HepG2 (cell line): ENCODE results near the gene SLC25A15. TPM values are rescaled to one million over a fixed set of nuclear protein-coding genes. Genes with fewer than 3 reads are reported as not detected.

Experiments
- ATAC-seq: fragments of 200-7000 bp; cut with Tn5 transposase; 3 replicates; pipeline ENCODE4 v1.9.1; 2020; ENCODE audit warnings: mild to moderate bottlenecking, moderate library complexity
- BruUV-seq: library from RNA; stranded (reverse); fragments of 400-500 nt; replicated peaks from 2 replicates; lab custom pipeline; 2021; lab: Mats Ljungman, UMichigan
- CTCF ChIA-PET: fragments of 300-600 bp; formaldehyde crosslinking; extraction: SDS; loops from one replicate; lab custom pipeline; 2021; ENCODE audit warnings: low total read pairs, inconsistent platforms, low intra/inter-chr PET ratio; lab: Yijun Ruan, JAX
- POLR2A ChIA-PET: fragments of 350-600 bp; sonication (Branson Sonifier 250); formaldehyde crosslinking; loops from one replicate; lab custom pipeline; 2020; ENCODE audit warnings: antibody characterized with exemption, inconsistent platforms; lab: Yijun Ruan, JAX
- DNase-seq: peaks from one replicate; pipeline ENCODE4 v3.0.0-alpha.2; 2015; ENCODE audit warnings: low spot score
- FAIRE-seq: peaks from 3 replicates; lab custom pipeline; 2011; peaks lifted over from hg19 to GRCh38; lab: Jason Lieb, UNC
- H2AFZ ChIP-seq: one replicate; pipeline ENCODE4 v1.6.1; 2011; ENCODE audit warnings: low read length, inconsistent platforms
- H3K27ac ChIP-seq: fragments of 300-600 bp; 3 replicates; pipeline ENCODE4 v1.8.0; 2011; ENCODE audit warnings: mixed run types, mild to moderate bottlenecking, mixed read lengths, low read length, inconsistent platforms; ENCODE audit not compliant: insufficient read depth; ENCODE audit errors: extremely low read length
- H3K27me3 ChIP-seq, 2 experiments: fragments of 200-600 bp in 1 of 2; 2 replicates in 1 of 2; 3 replicates in 1 of 2; pipeline versions ENCODE4 v1.6.0 to v1.8.0; 2011; ENCODE audit warnings: low read length in 2 of 2, mild to moderate bottlenecking in 2 of 2, moderate library complexity in 2 of 2, inconsistent platforms in 1 of 2; ENCODE audit not compliant: insufficient read depth in 2 of 2, control insufficient read depth in 1 of 2
- H3K36me3 ChIP-seq, 2 experiments: fragments of 200-600 bp in 1 of 2; replicated peaks in 1 of 2; 2 replicates in 1 of 2; 3 replicates in 1 of 2; pipeline versions ENCODE4 v1.5.1 to v1.8.0; 2011; ENCODE audit warnings: low read length in 2 of 2, inconsistent platforms in 1 of 2; ENCODE audit not compliant: insufficient read depth in 2 of 2, control insufficient read depth in 1 of 2
- H3K4me1 ChIP-seq: 2 replicates; pipeline ENCODE4 v1.5.1; 2012; ENCODE audit warnings: low read length, inconsistent platforms; ENCODE audit not compliant: insufficient read depth
- H3K4me2 ChIP-seq: 2 replicates; pipeline ENCODE4 v1.6.0; 2011; ENCODE audit warnings: low read depth, low read length, inconsistent platforms
- H3K4me3 ChIP-seq, 3 experiments: fragments of 200-600 bp in 1 of 3; sonication (generic), shearing (Covaris generic) in 1 of 3; replicated peaks in 1 of 3; 2 replicates each; pipeline ENCODE4 v1.5.1; 2011 to 2016; ENCODE audit warnings: low read length in 3 of 3, inconsistent platforms in 2 of 3, low read depth in 2 of 3, mild to moderate bottlenecking in 2 of 3, control low read depth in 1 of 3, mixed read lengths in 1 of 3; ENCODE audit not compliant: insufficient read depth in 1 of 3
- H3K79me2 ChIP-seq: one replicate; pipeline ENCODE4 v1.6.1; 2011; ENCODE audit warnings: low read length, inconsistent platforms; ENCODE audit not compliant: insufficient read depth
- H3K9ac ChIP-seq: 2 replicates; pipeline ENCODE4 v1.6.0; 2011; ENCODE audit warnings: mild to moderate bottlenecking, low read depth, low read length, inconsistent platforms; ENCODE audit not compliant: insufficient read depth
- H3K9me3 ChIP-seq: 2 replicates; pipeline ENCODE4 v1.5.1; 2012; ENCODE audit warnings: mild to moderate bottlenecking, low read length
- H4K20me1 ChIP-seq: 2 replicates; pipeline ENCODE4 v1.6.0; 2011; ENCODE audit warnings: inconsistent platforms, mild to moderate bottlenecking, low read length, moderate library complexity; ENCODE audit not compliant: insufficient read depth
- HOXA3 ChIP-seq: sonication (generic); formaldehyde crosslinking; IDR thresholded peaks from 2 replicates; pipeline ENCODE4 v1.5.0; 2020; ENCODE audit warnings: missing genetic modification reagents
- KLF15 ChIP-seq: sonication (generic); formaldehyde crosslinking; IDR thresholded peaks from 2 replicates; pipeline ENCODE4 v1.8.1; 2023; ENCODE audit warnings: borderline replicate concordance, mild to moderate bottlenecking, inconsistent platforms, missing genetic modification reagents, mixed read lengths
- MAFK ChIP-seq, 2 experiments: IDR thresholded peaks in 1 of 2; conservative IDR thresholded peaks in 1 of 2; 2 replicates each; pipeline ENCODE4 v1.6.1; 2011; ENCODE audit warnings: improper control_type of control experiment in 2 of 2, low read length in 2 of 2
- NFYC ChIP-seq: IDR thresholded peaks from 2 replicates; pipeline ENCODE4 v1.6.1; 2016; ENCODE audit warnings: missing genetic modification reagents, missing compliant biosample characterization
- REPIN1 ChIP-seq: sonication (generic); formaldehyde crosslinking; IDR thresholded peaks from 2 replicates; pipeline ENCODE4 v1.8.0; 2022; ENCODE audit warnings: missing genetic modification reagents, low read depth, mild to moderate bottlenecking, borderline replicate concordance
- ZNF160 ChIP-seq: sonication (generic); formaldehyde crosslinking; IDR thresholded peaks from 2 replicates; pipeline ENCODE4 v1.8.0; 2022; ENCODE audit warnings: mild to moderate bottlenecking, inconsistent platforms, missing genetic modification reagents
- ZNF274 ChIP-seq: sonication (generic); formaldehyde crosslinking; IDR thresholded peaks from 2 replicates; pipeline ENCODE4 v1.5.1; 2020; ENCODE audit warnings: mild to moderate bottlenecking, missing genetic modification reagents
- WGBS: methylation state at CpG from one replicate; pipeline ENCODE4 v1.1.6; 2017; ENCODE audit warnings: low lambda C conversion rate; 5-methylcytosine and 5-hydroxymethylcytosine counted together
- in situ Hi-C: cut with HindIII; loops from 2 replicates; pipeline ENCODE4 v1.10.0; 2017; ENCODE audit warnings: low pct_unique_long_range_greater_than_20kb; ENCODE audit not compliant: extremely low pct_ligation_motif_present
- intact Hi-C: fragments of 100-400 bp; cut with micrococcal nuclease; formaldehyde crosslinking; loops from one replicate; pipeline ENCODE4 v1.10.0; 2022; ENCODE audit not compliant: unreplicated experiment
- polyA plus RNA-seq, 8 experiments: library from polyadenylated mRNA; depleted of rRNA in 3 of 8; stranded (reverse) in 7 of 8; unstranded in 1 of 8; fragments of >200 nt; fragmentation: Illumina TruSeq in 4 of 8; extraction: Trizol in 4 of 8; gene quantifications; 2 replicates each; pipeline versions ENCODE4 v1.2.1 to v1.2.3, GENCODE V29; 2011 to 2016; ENCODE audit warnings: low read depth in 4 of 8, missing spikeins in 1 of 8, mixed read lengths in 1 of 8; ENCODE audit not compliant: insufficient read depth in 1 of 8
- total RNA-seq, 5 experiments: library from RNA; depleted of rRNA; stranded (reverse); fragments of >200 nt; fragmentation: Illumina TruSeq; extraction: Trizol; gene quantifications; 2 replicates each; pipeline ENCODE4 v1.2.3, GENCODE V29; 2016; ENCODE audit warnings: low read depth in 1 of 5
- TF ChIP-seq, protein P1 (sequence below): sonication (generic); formaldehyde crosslinking; IDR thresholded peaks from 2 replicates; pipeline ENCODE4 v1.4.0; 2020; ENCODE audit warnings: missing genetic modification reagents, mild to moderate bottlenecking, borderline replicate concordance
- TF ChIP-seq, protein P2 (sequence below): sonication (generic); formaldehyde crosslinking; IDR thresholded peaks from 2 replicates; pipeline ENCODE4 v1.5.0; 2020; ENCODE audit warnings: mild to moderate bottlenecking, low read depth, missing genetic modification reagents, borderline replicate concordance
- TF ChIP-seq, protein P3 (sequence below): sonication (generic); formaldehyde crosslinking; IDR thresholded peaks from 2 replicates; pipeline ENCODE4 v1.4.0; 2020; ENCODE audit warnings: missing genetic modification reagents, mild to moderate bottlenecking, borderline replicate concordance
- TF ChIP-seq, protein P4 (sequence below): sonication (generic); formaldehyde crosslinking; IDR thresholded peaks from 2 replicates; pipeline ENCODE4 v1.8.0; 2022; ENCODE audit warnings: missing genetic modification reagents, mild to moderate bottlenecking, moderate library complexity, borderline replicate concordance

The SLC25A15 gene
- total and polyA plus RNA-seq, 2 of the 13 experiments (the other 11 are each of a cell fraction or from before 2014, with no cell fraction given) = 17.3 to 39.1 TPM

DNA sequence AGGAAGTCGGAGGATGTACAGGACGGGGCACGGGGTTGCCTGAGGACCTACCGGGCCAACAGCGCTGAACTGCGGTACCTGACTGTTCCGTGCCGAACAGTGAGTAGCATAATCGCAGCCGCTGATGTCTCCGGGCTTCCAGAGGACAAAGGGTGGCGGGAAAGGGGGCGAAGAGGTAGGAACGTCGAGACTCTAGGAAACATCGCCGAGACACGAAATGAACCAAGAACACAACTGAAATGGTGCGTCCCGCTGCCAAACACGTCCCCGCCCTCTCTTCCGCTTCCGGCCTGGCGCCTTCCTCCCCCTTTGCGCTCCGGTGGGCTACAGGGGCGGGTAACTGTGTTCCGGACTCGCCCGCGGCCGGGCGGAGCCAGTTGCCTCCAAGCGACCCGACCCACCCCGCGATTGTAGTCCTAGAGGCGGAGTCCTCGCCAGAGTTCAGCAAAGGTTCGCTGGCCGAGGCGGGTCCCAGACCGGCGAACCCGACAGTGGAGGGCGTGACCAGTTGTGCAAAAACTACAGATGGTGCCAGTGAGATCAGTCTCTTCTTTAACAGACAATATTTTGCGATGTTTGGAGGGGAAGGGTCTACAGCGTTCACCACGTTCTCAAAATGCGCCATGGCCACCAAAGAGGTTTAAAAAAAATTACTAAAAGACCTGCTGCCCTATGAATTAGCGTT is 18.3 kb upstream of the SLC25A15 start, which contains the start of gene MRPS31 (continued):
- TF ChIP-seq, protein P1, sequence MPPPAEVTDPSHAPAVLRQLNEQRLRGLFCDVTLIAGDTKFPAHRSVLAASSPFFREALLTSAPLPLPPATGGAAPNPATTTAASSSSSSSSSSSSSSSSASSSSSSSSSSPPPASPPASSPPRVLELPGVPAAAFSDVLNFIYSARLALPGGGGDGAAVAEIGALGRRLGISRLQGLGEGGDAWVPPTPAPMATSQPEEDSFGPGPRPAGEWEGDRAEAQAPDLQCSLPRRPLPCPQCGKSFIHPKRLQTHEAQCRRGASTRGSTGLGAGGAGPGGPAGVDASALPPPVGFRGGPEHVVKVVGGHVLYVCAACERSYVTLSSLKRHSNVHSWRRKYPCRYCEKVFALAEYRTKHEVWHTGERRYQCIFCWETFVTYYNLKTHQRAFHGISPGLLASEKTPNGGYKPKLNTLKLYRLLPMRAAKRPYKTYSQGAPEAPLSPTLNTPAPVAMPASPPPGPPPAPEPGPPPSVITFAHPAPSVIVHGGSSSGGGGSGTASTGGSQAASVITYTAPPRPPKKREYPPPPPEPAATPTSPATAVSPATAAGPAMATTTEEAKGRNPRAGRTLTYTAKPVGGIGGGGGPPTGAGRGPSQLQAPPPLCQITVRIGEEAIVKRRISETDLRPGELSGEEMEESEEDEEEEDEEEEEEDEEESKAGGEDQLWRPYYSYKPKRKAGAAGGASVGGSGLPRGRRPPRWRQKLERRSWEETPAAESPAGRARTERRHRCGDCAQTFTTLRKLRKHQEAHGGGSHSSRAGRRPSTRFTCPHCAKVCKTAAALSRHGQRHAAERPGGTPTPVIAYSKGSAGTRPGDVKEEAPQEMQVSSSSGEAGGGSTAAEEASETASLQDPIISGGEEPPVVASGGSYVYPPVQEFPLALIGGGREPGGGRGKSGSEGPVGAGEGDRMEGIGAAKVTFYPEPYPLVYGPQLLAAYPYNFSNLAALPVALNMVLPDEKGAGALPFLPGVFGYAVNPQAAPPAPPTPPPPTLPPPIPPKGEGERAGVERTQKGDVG (CRISPR knock-in tag) = peak; percentile 81; the same call in 1 of the 2 replicates
- peak; percentile 86; the same call in 1 of the 2 replicates for TF ChIP-seq KLF15 (CRISPR knock-in tag)
- TF ChIP-seq, protein P2, sequence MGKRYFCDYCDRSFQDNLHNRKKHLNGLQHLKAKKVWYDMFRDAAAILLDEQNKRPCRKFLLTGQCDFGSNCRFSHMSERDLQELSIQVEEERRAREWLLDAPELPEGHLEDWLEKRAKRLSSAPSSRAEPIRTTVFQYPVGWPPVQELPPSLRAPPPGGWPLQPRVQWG (CRISPR knock-in tag) = no peak

DNA sequence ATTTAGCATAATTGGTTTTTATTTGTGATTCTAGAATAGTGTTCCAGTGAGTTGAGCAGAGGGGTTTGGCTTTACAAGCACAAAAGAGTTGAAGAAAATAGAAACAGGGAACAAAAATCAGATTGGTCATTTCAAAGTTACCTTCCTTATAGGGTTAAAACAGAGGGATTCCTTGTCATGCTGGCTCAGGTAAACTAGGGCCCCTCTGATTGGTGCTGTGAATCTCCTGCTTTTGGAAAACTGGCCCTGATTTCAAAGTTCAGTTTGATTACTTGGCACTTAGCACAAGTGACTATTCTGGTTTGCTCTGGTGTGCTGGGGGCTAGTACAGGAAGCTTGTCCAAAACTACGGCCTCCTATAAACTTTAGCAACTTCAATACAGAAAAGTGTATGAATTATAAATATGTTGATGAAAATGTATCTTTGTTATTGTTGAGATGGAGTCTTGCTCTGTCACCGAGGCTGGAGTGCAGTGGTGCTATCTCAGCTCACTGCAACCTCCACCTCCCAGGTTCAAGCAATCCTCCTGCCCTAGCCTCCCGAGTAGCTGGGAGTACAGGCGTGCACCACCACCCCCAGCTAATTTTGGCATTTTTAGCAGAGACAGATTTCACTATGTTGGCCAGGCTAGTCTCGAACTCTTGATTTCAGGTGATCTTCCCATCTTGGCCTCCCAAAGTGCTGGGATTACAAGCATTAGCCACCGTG is 16.5 kb upstream of the SLC25A15 start:
- Histone ChIP-seq H3K27ac (peak overlapping the region; percentile 48), H4K20me1 (no peaks in the 10 kb centered on the region), H3K27me3 (no peaks in the 10 kb centered on the region; a peak in 1 of 5 replicates), H3K9me3 (no peaks in the 10 kb centered on the region), H3K36me3 (no peaks in the 10 kb centered on the region), H2AFZ (peak overlapping the region; percentile 52), H3K79me2 (peaks cover 15% of the 10 kb centered on the region), H3K9ac (no peak overlapping the region), H3K4me2 (peak overlapping the region; percentile 44), H3K4me1 (peaks cover 69% of the 10 kb centered on the region), H3K4me3 (no peak overlapping the region; a peak in 1 of 6 replicates)
- ChIA-PET CTCF (no interaction called here), POLR2A (interaction anchor here (4.0 kb wide), 1 partner anchor 14 kb away, joined by 14 read pairs; no protein-coding TSS in a partner anchor)
- intact Hi-C loops = loop anchor here (5.0 kb wide), 1 partner anchor 106 kb away; the partner anchor contains the start of gene FOXO1
- no TSS peak for BruUV-seq
- ATAC-seq (peak; percentile 2; the same call in 2 of the 3 replicates), DNase-seq (peak; percentile 73), FAIRE-seq (peak; percentile 43)
- WGBS = 58% methylated on average over 6 of the region's 6 CpGs
- in situ Hi-C loops = loop anchor here (10.0 kb wide), 1 partner anchor 238 kb away; no protein-coding TSS in a partner anchor
- peak; percentile 40; the same call in 1 of the 2 replicates for TF ChIP-seq NFYC (CRISPR knock-in tag)
- 0 out of 4 replicates have a peak, but pooled peaks of 1 of the 2 experiments have one; percentile 5 for TF ChIP-seq MAFK (conservative IDR thresholded peaks at IDR 0.05 in 1 of 2, IDR thresholded peaks at IDR 0.05 in 1 of 2; ENCODE audit: low read length in 2 of 2)
- TF ChIP-seq, protein P3, sequence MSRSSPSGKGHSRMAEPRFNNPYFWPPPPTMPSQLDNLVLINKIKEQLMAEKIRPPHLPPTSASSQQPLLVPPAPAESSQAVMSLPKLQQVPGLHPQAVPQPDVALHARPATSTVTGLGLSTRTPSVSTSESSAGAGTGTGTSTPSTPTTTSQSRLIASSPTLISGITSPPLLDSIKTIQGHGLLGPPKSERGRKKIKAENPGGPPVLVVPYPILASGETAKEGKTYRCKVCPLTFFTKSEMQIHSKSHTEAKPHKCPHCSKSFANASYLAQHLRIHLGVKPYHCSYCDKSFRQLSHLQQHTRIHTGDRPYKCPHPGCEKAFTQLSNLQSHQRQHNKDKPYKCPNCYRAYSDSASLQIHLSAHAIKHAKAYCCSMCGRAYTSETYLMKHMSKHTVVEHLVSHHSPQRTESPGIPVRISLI = no peak
- 0 out of 2 replicates have a peak, but pooled peaks have one; percentile 29 for TF ChIP-seq HOXA3 (CRISPR knock-in tag)
- no peak for TF ChIP-seq REPIN1
- TF ChIP-seq, protein P4, sequence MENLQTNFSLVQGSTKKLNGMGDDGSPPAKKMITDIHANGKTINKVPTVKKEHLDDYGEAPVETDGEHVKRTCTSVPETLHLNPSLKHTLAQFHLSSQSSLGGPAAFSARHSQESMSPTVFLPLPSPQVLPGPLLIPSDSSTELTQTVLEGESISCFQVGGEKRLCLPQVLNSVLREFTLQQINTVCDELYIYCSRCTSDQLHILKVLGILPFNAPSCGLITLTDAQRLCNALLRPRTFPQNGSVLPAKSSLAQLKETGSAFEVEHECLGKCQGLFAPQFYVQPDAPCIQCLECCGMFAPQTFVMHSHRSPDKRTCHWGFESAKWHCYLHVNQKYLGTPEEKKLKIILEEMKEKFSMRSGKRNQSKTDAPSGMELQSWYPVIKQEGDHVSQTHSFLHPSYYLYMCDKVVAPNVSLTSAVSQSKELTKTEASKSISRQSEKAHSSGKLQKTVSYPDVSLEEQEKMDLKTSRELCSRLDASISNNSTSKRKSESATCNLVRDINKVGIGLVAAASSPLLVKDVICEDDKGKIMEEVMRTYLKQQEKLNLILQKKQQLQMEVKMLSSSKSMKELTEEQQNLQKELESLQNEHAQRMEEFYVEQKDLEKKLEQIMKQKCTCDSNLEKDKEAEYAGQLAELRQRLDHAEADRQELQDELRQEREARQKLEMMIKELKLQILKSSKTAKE (CRISPR knock-in tag) = no peak
- TF ChIP-seq ZNF160 = no peak
- TF ChIP-seq ZNF274 = no peak
